Transverse colon (tissue), 4 donors: Measurements from ENCODE around the gene PSMD13. TPM values are rescaled to one million over a fixed set of nuclear protein-coding genes. Genes with fewer than 3 reads are reported as not detected.

Experiments used
- DNase-seq: peaks from one replicate; pipeline ENCODE4 v3.0.0-alpha.2; 2019
- H3K27ac ChIP-seq, 4 donors: fragments of 200-600 bp; sonication (generic); 2 replicates each; pipeline ENCODE4 v1.5.1; 2016 to 2018; ENCODE audit warnings: inconsistent platforms in 4 of 4
- H3K27me3 ChIP-seq: fragments of 200-600 bp; sonication (generic); 2 replicates; pipeline ENCODE4 v1.5.1; 2017; ENCODE audit warnings: inconsistent platforms
- H3K36me3 ChIP-seq, 4 donors: fragments of 200-600 bp; sonication (generic); 2 replicates each; pipeline ENCODE4 v1.5.1; 2017 to 2019; ENCODE audit warnings: inconsistent platforms in 4 of 4
- H3K4me1 ChIP-seq, 4 donors: fragments of 200-600 bp; sonication (generic); 2 replicates each; pipeline ENCODE4 v1.5.1; 2017 to 2020; ENCODE audit warnings: inconsistent platforms in 4 of 4
- H3K4me3 ChIP-seq, 4 donors: fragments of 200-600 bp; sonication (generic); 1 replicate in 1 of 4; 2 replicates in 3 of 4; pipeline versions ENCODE4 v1.5.1 to v1.6.1; 2017 to 2019; ENCODE audit warnings: inconsistent platforms in 4 of 4
- H3K9me3 ChIP-seq, 2 donors: fragments of 200-600 bp; sonication (generic); 2 replicates each; pipeline ENCODE4 v1.5.1; 2017 to 2019; ENCODE audit warnings: inconsistent platforms in 2 of 2
- EP300 ChIP-seq: sonication (generic); formaldehyde crosslinking; IDR thresholded peaks from one replicate; pipeline ENCODE4 v1.6.1; 2017; ENCODE audit warnings: antibody characterized with exemption, low read depth
- POLR2A ChIP-seq: fragments of 450-650 bp; IDR thresholded peaks from one replicate; pipeline ENCODE4 v1.6.1; 2016; ENCODE audit warnings: antibody characterized with exemption, mild to moderate bottlenecking, moderate library complexity
- POLR2AphosphoS5 ChIP-seq, 3 donors: sonication (generic); formaldehyde crosslinking; IDR thresholded peaks; one replicate each; pipeline ENCODE4 v1.6.1; 2016; ENCODE audit warnings: antibody characterized with exemption in 3 of 3
- WGBS, 2 donors: methylation state at CpG; one replicate each; pipeline ENCODE4 v1.1.5; 2018; ENCODE audit warnings: low coverage in 1 of 2; 5-methylcytosine and 5-hydroxymethylcytosine counted together
- in situ Hi-C, 4 donors: fragments of 200-750 bp; cut with MboI; loops; one replicate each; pipeline versions ENCODE4 v1.15.0 to v1.15.1; 2017; ENCODE audit warnings: low sequenced_read_pairs in 3 of 4, low pct_ligation_motif_present in 1 of 4, low pct_unique_long_range_greater_than_20kb in 1 of 4
- intact Hi-C: fragments of 100-400 bp; cut with DNase I; formaldehyde crosslinking; loops from one replicate; pipeline ENCODE4 v1.15.1; 2023; ENCODE audit warnings: low total_unique reads
- total RNA-seq, 4 donors: library from RNA; depleted of rRNA; stranded (reverse); fragments of >200 nt; gene quantifications; one replicate each; pipeline ENCODE4 v1.1.0, GENCODE V29; 2016
- TF ChIP-seq, protein P1 (sequence below), 5 experiments: fragments of 200-600 bp in 3 of 5; fragments of 450-650 bp in 2 of 5; sonication (generic) in 3 of 5; IDR thresholded peaks; 1 replicate in 2 of 5; 2 replicates in 3 of 5; pipeline ENCODE4 v1.5.1; 2016 to 2017; ENCODE audit warnings: antibody characterized with exemption in 5 of 5, inconsistent platforms in 3 of 5, mild to moderate bottlenecking in 2 of 5, moderate library complexity in 1 of 5

PSMD13 gene
- total RNA-seq, 4 donors from 2014 or later = 23.2 to 96.5 (median 52.2) TPM

DNA sequence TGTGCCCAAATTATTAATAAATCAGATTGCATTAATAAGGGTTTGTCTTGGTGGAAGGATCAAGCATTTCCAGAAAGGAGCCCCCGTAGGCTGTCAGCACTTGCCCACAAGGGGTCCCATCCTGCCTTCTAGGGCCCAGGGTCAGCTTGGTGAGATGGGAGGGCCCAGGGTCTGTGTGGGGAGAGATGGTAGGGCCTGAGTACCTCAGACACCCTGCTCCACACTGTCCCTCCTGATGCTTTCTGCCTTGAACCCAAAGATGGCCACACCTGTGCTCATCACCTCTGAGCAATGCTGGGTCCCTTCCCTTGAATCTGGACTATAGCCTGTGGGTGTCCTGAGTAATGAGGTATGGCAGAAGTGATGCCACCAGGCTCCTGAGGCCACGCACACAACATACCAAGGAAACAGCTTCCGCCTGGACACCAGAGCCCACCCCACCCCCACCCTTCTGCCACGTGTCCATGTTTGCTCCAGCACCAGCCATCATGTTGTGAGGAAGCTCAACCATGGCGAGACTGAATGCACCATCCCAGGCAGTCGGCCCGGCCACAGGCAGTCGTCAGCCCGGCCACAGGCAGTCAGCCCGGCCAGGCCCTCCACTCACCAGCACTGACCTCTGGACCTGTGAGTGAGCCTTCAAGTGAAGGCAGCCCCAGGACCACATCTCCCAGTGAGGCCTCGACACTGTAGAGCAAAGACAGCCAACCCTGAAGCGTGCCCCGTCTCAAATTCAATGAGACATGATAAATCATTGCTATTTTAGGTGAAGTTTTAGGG is 36.4 kb upstream of the PSMD13 start:
- H3K4me3 ChIP-seq = no peak overlapping the region
- H3K4me1 ChIP-seq = peaks cover under 1 to 18% (median 6%) of the 10 kb centered on the region in 4 donors
- H3K27me3 ChIP-seq = no peaks in the 10 kb centered on the region
- 93% methylated on average over 13 of the region's 13 CpGs; no CpG with 5 or more reads in 1 of the 2 donors for WGBS, 2 donors
- intact Hi-C loops = no loop called here
- H3K9me3 ChIP-seq = no peaks in the 10 kb centered on the region
- peak; percentile 4 for DNase-seq
- H3K27ac ChIP-seq = no peak overlapping the region
- no peaks in the 10 kb centered on the region for H3K36me3 ChIP-seq
- TF ChIP-seq EP300 = no peak
- TF ChIP-seq POLR2A = no peak
- TF ChIP-seq POLR2AphosphoS5 (IDR thresholded peaks at IDR 0.05) = no peak
- TF ChIP-seq, protein P1, sequence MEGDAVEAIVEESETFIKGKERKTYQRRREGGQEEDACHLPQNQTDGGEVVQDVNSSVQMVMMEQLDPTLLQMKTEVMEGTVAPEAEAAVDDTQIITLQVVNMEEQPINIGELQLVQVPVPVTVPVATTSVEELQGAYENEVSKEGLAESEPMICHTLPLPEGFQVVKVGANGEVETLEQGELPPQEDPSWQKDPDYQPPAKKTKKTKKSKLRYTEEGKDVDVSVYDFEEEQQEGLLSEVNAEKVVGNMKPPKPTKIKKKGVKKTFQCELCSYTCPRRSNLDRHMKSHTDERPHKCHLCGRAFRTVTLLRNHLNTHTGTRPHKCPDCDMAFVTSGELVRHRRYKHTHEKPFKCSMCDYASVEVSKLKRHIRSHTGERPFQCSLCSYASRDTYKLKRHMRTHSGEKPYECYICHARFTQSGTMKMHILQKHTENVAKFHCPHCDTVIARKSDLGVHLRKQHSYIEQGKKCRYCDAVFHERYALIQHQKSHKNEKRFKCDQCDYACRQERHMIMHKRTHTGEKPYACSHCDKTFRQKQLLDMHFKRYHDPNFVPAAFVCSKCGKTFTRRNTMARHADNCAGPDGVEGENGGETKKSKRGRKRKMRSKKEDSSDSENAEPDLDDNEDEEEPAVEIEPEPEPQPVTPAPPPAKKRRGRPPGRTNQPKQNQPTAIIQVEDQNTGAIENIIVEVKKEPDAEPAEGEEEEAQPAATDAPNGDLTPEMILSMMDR (IDR thresholded peaks at IDR 0.05) = no peak
- in situ Hi-C loops = no loop called here

DNA sequence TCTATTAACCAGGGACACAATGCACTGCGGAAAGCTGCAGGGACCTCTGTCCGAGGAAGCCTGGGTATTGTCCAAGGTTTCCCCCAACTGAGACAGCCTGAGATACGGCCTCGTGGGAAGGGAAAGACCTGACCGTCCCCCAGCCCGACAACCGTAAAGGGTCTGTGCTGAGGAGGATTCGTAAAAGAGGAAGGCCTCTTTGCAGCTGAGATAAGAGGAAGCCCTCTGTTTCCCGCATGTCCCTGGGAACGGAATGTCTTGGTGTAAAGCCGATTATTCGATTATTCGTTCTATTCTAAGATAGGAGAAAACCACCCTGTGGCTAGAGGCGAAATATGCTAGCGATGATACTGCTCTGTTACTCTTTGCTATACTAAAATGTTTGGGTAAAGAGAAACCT is 34.8 kb upstream of the PSMD13 start:
- H3K4me3 ChIP-seq = no peak overlapping the region
- no peaks in the 10 kb centered on the region for H3K27me3 ChIP-seq
- peak overlapping the region in 1 of 4 donors; percentile 12 for H3K27ac ChIP-seq
- H3K9me3 ChIP-seq = no peaks in the 10 kb centered on the region
- WGBS, 2 donors = 76 to 83% methylated on average over 6 to 15 of the region's 15 CpGs
- H3K36me3 ChIP-seq = no peaks in the 10 kb centered on the region
- DNase-seq = no peak
- intact Hi-C loops (no loop called here), in situ Hi-C loops (no loop called here)
- peaks cover 11 to 29% (median 18%) of the 10 kb centered on the region in 4 donors for H3K4me1 ChIP-seq
- TF ChIP-seq EP300 (no peak), POLR2AphosphoS5 (IDR thresholded peaks at IDR 0.05) (no peak), POLR2A (no peak)
- TF ChIP-seq, protein P1 (IDR thresholded peaks at IDR 0.05) = no peak

DNA sequence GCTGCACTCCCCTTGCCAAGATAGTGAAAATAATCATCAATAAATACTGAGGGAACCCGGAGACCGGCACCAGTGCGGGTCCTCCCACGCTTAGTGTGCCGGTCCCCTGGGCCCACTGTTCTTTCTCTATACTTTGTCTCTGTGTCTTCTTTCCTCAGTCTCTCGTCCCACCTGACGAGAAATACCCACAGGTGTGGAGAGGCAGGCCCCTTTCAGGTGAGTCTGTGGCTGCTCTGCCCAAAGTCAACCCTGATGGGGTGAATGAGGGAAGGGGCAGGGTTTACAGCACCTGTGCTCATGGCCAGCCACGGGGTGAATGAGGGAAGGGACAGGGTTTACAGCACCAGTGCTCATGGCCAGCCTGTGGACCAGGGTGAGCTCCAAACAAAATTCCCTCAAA is 34.3 kb upstream of the PSMD13 start:
- in situ Hi-C loops = no loop called here
- intact Hi-C loops = no loop called here
- TF ChIP-seq POLR2AphosphoS5 (IDR thresholded peaks at IDR 0.05) (no peak), EP300 (no peak), POLR2A (no peak)
- TF ChIP-seq, protein P1 (IDR thresholded peaks at IDR 0.05) = no peak
- WGBS, 2 donors = 74 to 90% methylated on average over 7 to 8 of the region's 8 CpGs
- Histone ChIP-seq H3K36me3 (no peaks in the 10 kb centered on the region), H3K27ac (no peak overlapping the region), H3K4me3 (no peak overlapping the region), H3K27me3 (no peaks in the 10 kb centered on the region), H3K9me3 (no peaks in the 10 kb centered on the region), H3K4me1 (peaks cover 11 to 29% (median 18%) of the 10 kb centered on the region in 4 donors)
- no peak for DNase-seq

DNA sequence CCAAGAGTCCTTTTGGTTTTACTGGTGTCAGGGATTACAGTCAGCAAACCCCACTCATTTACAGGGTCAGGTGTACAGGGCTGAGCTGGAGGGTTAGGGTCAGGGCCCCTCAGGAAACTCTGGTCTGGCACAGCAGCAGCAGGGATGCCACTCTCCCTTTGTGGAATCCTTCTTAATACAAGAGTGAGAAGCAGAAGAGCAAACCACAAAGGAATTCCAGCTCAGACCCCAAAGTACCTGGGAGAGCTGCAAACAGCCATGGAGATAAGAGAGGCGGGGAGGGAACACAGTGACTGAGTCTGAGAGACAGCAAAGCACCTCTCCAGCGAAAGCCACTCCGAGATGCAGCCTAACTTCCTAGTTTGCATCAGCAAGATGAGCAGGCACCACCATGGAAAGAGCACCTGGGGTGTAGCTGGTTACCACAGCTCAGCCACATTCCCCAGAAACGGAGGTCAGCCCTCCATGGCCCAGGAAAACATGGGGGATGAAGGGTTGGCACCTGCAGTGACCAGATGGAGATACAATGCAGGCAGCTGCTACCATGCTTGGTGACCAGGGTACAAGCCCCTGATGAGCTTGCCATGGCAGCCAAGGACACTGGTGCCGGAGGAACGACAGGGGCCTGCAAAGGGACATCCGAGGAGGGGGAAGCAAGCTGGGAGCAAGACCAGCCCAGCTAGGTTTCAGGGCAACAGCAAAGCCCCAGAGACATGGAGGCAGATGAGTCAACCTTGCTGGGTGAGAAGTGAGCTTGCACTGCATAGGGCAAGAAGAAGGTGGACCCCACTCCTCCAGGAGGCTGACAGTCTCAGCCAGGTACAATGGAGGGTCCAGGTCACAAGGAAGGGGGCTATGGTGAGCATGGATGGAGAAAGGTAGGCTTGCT is 33.5 kb upstream of the PSMD13 start:
- Histone ChIP-seq H3K9me3 (no peaks in the 10 kb centered on the region), H3K27me3 (no peaks in the 10 kb centered on the region), H3K36me3 (no peaks in the 10 kb centered on the region), H3K4me3 (no peak overlapping the region), H3K4me1 (peaks cover 11 to 29% (median 21%) of the 10 kb centered on the region in 4 donors), H3K27ac (no peak overlapping the region)
- DNase-seq = no peak
- TF ChIP-seq POLR2A (no peak), EP300 (no peak), POLR2AphosphoS5 (IDR thresholded peaks at IDR 0.05) (no peak)
- TF ChIP-seq, protein P1 (IDR thresholded peaks at IDR 0.05) = no peak
- WGBS, 2 donors = 88% methylated on average over 7 of the region's 7 CpGs; no CpG with 5 or more reads in 1 of the 2 donors
- intact Hi-C loops = no loop called here
- in situ Hi-C loops = no loop called here
